SK-N-SH treated with all-trans-retinoic acid at 6 μM for 48 hours (cell line): ENCODE measurements around the gene GALNT7.
A peak's percentile ranks its signal among the peaks of the same experiment; 100 is the strongest.

ENCODE experiments used
- ATAC-seq: fragments of 200-7000 bp; cut with Tn5 transposase; 3 replicates; pipeline ENCODE4 v1.9.1; 2020; ENCODE audit warnings: mild to moderate bottlenecking, moderate library complexity
- BACH2 ChIP-seq: fragments of 250-450 bp; sonication (Bioruptor Pico); IDR thresholded peaks from 2 replicates; pipeline ENCODE4 v1.9.0; 2021; ENCODE audit warnings: mild to moderate bottlenecking, borderline replicate concordance
- CSRNP3 ChIP-seq: fragments of 250-450 bp; sonication (Bioruptor Pico); IDR thresholded peaks from 2 replicates; pipeline ENCODE4 v1.5.1; 2021; ENCODE audit warnings: mild to moderate bottlenecking, moderate library complexity
- GLIS3 ChIP-seq: fragments of 250-450 bp; sonication (Bioruptor Pico); IDR thresholded peaks from 2 replicates; pipeline ENCODE4 v1.5.0; 2020; ENCODE audit warnings: mild to moderate bottlenecking, moderate library complexity
- ISL1 ChIP-seq: fragments of 250-450 bp; sonication (Bioruptor Pico); IDR thresholded peaks from 2 replicates; pipeline ENCODE4 v2.1.2; 2022; ENCODE audit warnings: mild to moderate bottlenecking, moderate library complexity
- POU6F1 ChIP-seq: fragments of 250-450 bp; sonication (Bioruptor Pico); IDR thresholded peaks from 2 replicates; pipeline ENCODE4 v1.8.0; 2021; ENCODE audit warnings: low read depth, mild to moderate bottlenecking, moderate library complexity, borderline replicate concordance
- SNAI2 ChIP-seq: fragments of 250-450 bp; sonication (Bioruptor Pico); IDR thresholded peaks from 2 replicates; pipeline ENCODE4 v1.5.0; 2020; ENCODE audit warnings: mild to moderate bottlenecking, moderate library complexity
- TSHZ2 ChIP-seq: fragments of 250-450 bp; sonication (Bioruptor Pico); IDR thresholded peaks from 2 replicates; pipeline ENCODE4 v1.5.0; 2020; ENCODE audit warnings: mild to moderate bottlenecking, moderate library complexity
- ZC3H10 ChIP-seq: fragments of 250-450 bp; sonication (Bioruptor Pico); IDR thresholded peaks from 2 replicates; pipeline ENCODE4 v1.5.1; 2021; ENCODE audit warnings: mild to moderate bottlenecking, moderate library complexity
- ZFP30 ChIP-seq: fragments of 450-650 bp; formaldehyde crosslinking; IDR thresholded peaks from 2 replicates; pipeline ENCODE4 v1.5.0; 2022; ENCODE audit warnings: mild to moderate bottlenecking, moderate library complexity
- ZNF565 ChIP-seq: fragments of 450-650 bp; formaldehyde crosslinking; conservative IDR thresholded peaks from 2 replicates; pipeline ENCODE4 v1.5.0; 2020; ENCODE audit warnings: low read depth, mild to moderate bottlenecking, moderate library complexity
- ZNF70 ChIP-seq: fragments of 450-650 bp; formaldehyde crosslinking; IDR thresholded peaks from 2 replicates; pipeline ENCODE4 v1.5.0; 2020; ENCODE audit warnings: mild to moderate bottlenecking, moderate library complexity
- ZNF8 ChIP-seq: fragments of 450-650 bp; formaldehyde crosslinking; IDR thresholded peaks from 2 replicates; pipeline ENCODE4 v1.5.0; 2020; ENCODE audit warnings: mild to moderate bottlenecking, moderate library complexity

GALNT7 gene

GRCh38 chr4:173334085-173334890, 165.7 kb downstream of the GALNT7 start, which contains the start of gene HMGB2:
Gene HMGB2, minus strand, starts transcription at chr4:173334358. Its CDS starts 709 bp downstream, at chr4:173333649.
- TF ChIP-seq POU6F1 (no peak), ZNF565 (CRISPR knock-in tag) (no peak), TSHZ2 (CRISPR knock-in tag) (0 out of 2 replicates have a peak, but pooled peaks have one; percentile 32), ZFP30 (CRISPR knock-in tag) (no peak), ZNF70 (CRISPR knock-in tag) (peak; percentile 88)
- peak; percentile 90 for ATAC-seq

- TF ChIP-seq CSRNP3 (CRISPR knock-in tag) (no peak), ZNF8 (CRISPR knock-in tag) (0 out of 2 replicates have a peak, but pooled peaks have one; percentile 6)
- ATAC-seq: peak; percentile 70
Observed at GRCh38 chr4:173334891-173335752, 166.5 kb downstream of the GALNT7 start.

GRCh38 chr4:173337463-173337862, 168.9 kb downstream of the GALNT7 start:
- TF ChIP-seq TSHZ2 (CRISPR knock-in tag) (no peak), GLIS3 (CRISPR knock-in tag) (no peak), ISL1 (CRISPR knock-in tag) (no peak), SNAI2 (no peak), ZNF8 (CRISPR knock-in tag) (no peak)
- ATAC-seq: no peak

GRCh38 chr4:173343832-173344397, 175.3 kb downstream of the GALNT7 start:
- no peak for ATAC-seq
- TF ChIP-seq ZNF565 (CRISPR knock-in tag): no peak
- TF ChIP-seq ZC3H10 (CRISPR knock-in tag): no peak
- TF ChIP-seq ZNF8 (CRISPR knock-in tag): no peak
- no peak for TF ChIP-seq BACH2
- no peak for TF ChIP-seq GLIS3 (CRISPR knock-in tag)
- TF ChIP-seq TSHZ2 (CRISPR knock-in tag): no peak
